ENCODE data around the gene STMN1. TPM values are rescaled to one million over a fixed set of nuclear protein-coding genes. Genes with fewer than 3 reads are reported as not detected.

STMN1 gene
- polyA plus RNA-seq, 2 of the 4 experiments (the other 2 are of a cell fraction) = 82.4 to 145 TPM

DNA sequence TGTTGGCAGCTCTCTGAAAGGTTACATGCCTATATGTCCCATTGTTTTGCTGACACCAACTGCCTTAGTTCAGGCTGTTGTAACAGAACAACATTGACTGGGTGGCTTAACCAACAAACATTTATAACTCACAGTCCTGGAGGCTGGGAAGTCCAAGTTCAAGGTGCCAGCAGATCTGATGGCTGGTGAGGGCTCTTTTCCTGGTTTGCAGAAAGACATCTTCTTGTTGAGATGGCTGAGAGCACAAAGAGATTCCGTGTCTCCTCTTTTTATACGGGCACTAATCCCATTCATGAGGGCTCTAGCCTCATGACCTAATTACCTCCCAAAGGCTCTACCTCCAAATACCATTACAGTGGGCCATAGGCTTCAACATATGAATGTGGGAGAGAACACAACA, 10.2 kb upstream of the STMN1 start:
- no peak overlapping the region for H3K4me2 ChIP-seq
- H3K9me3 ChIP-seq = no peaks in the 10 kb centered on the region
- TF ChIP-seq, protein P1, sequence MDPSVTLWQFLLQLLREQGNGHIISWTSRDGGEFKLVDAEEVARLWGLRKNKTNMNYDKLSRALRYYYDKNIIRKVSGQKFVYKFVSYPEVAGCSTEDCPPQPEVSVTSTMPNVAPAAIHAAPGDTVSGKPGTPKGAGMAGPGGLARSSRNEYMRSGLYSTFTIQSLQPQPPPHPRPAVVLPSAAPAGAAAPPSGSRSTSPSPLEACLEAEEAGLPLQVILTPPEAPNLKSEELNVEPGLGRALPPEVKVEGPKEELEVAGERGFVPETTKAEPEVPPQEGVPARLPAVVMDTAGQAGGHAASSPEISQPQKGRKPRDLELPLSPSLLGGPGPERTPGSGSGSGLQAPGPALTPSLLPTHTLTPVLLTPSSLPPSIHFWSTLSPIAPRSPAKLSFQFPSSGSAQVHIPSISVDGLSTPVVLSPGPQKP (IDR thresholded peaks at IDR 0.05; ENCODE audit: low read depth, low read length) = no peak
- TF ChIP-seq ZC3H11A (IDR thresholded peaks at IDR 0.05) (no peak), FOXS1 (CRISPR knock-in tag; IDR thresholded peaks at IDR 0.05) (no peak), JUNB (IDR thresholded peaks at IDR 0.05) (no peak), CEBPB (IDR thresholded peaks at IDR 0.05) (no peak), NFE2L2 (conservative IDR thresholded peaks at IDR 0.05; ENCODE audit: low read length) (no peak), HEYL (CRISPR knock-in tag; IDR thresholded peaks at IDR 0.05) (no peak), HOXB13 (CRISPR knock-in tag; IDR thresholded peaks at IDR 0.05; ENCODE audit: low read depth) (no peak), ZSCAN20 (CRISPR knock-in tag; IDR thresholded peaks at IDR 0.05) (no peak)
- TF ChIP-seq, protein P2, sequence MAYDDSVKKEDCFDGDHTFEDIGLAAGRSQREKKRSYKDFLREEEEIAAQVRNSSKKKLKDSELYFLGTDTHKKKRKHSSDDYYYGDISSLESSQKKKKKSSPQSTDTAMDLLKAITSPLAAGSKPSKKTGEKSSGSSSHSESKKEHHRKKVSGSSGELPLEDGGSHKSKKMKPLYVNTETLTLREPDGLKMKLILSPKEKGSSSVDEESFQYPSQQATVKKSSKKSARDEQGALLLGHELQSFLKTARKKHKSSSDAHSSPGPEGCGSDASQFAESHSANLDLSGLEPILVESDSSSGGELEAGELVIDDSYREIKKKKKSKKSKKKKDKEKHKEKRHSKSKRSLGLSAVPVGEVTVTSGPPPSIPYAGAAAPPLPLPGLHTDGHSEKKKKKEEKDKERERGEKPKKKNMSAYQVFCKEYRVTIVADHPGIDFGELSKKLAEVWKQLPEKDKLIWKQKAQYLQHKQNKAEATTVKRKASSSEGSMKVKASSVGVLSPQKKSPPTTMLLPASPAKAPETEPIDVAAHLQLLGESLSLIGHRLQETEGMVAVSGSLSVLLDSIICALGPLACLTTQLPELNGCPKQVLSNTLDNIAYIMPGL (CRISPR knock-in tag; IDR thresholded peaks at IDR 0.05; ENCODE audit: borderline replicate concordance) = no peak
- TF ChIP-seq, protein P3, sequence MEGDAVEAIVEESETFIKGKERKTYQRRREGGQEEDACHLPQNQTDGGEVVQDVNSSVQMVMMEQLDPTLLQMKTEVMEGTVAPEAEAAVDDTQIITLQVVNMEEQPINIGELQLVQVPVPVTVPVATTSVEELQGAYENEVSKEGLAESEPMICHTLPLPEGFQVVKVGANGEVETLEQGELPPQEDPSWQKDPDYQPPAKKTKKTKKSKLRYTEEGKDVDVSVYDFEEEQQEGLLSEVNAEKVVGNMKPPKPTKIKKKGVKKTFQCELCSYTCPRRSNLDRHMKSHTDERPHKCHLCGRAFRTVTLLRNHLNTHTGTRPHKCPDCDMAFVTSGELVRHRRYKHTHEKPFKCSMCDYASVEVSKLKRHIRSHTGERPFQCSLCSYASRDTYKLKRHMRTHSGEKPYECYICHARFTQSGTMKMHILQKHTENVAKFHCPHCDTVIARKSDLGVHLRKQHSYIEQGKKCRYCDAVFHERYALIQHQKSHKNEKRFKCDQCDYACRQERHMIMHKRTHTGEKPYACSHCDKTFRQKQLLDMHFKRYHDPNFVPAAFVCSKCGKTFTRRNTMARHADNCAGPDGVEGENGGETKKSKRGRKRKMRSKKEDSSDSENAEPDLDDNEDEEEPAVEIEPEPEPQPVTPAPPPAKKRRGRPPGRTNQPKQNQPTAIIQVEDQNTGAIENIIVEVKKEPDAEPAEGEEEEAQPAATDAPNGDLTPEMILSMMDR (IDR thresholded peaks at IDR 0.05) = no peak
- 85% methylated on average over 2 of the region's 2 CpGs for WGBS (ENCODE audit: missing lambda C conversion rate)
- peaks cover 4% of the 10 kb centered on the region; the same call in 1 of the 3 replicates for H3K4me1 ChIP-seq
- DNase-seq (ENCODE audit: low read depth in 1 of 2, low spot score in 1 of 2) (no peak), ATAC-seq (no peak), FAIRE-seq (no peak)
- no peak overlapping the region for H3K27ac ChIP-seq
- POLR2A ChIA-PET = no interaction called here
- CTCF ChIA-PET = interaction anchor here (0.6 to 1.5 kb wide), 3 partner anchors 21 to 81 kb away, joined by 3 to 5 read pairs (median 3); partner anchors contain the start of gene PAFAH2
- H3K4me3 ChIP-seq = no peak overlapping the region

DNA sequence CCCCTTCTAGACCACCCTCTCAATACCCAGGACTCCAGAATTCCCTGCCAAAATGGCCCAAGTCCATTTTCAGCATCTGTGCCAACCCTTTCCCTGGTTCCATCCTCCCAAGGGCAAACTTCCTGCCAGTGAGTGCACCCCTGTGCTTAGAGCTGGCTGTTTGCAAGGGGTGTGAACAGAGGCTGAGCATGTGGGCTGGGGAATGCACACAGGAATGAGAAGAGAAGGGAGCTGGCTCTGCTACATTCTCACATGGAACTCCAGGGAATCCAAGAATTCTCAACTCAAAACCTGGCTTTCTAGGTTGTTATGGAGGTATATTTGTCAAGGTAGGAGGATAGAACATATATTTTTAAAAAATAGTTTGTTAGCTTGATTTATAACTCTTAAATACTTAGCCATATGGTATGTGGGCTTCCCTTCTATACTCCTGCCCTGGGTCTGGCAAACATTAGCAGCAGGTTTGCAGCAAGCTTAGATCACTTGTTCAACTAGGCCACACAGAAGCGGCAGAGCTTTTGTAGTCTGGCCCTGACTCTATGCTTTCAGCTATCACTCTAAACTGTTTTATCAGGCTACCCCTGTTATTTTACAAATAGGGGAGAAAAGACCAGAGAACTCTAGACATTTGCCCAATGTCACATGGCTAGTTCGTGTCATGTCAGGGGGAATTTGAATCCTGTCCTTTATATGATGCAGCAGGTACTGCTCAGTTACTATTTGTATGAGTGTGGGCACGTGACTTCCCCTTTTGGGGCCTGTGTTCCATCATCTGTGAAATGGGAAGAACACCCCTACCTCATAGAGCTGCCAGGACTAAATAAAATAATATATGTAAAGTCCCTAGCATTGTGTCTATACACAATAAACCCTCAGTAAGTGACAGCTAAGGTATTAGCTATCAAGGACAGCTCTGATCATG, 8.1 kb upstream of the STMN1 start:
- ATAC-seq = no peak
- no peak for TF ChIP-seq CBX8 (IDR thresholded peaks at IDR 0.05)
- no peak for TF ChIP-seq RNF2 (IDR thresholded peaks at IDR 0.05; ENCODE audit: borderline replicate concordance, low read depth)
- TF ChIP-seq RFX5 (IDR thresholded peaks at IDR 0.05) = no peak
- no peak for TF ChIP-seq CHD4 (IDR thresholded peaks at IDR 0.05; ENCODE audit: borderline replicate concordance)
- TF ChIP-seq CEBPB (IDR thresholded peaks at IDR 0.05) = no peak
- no peak for TF ChIP-seq GATA3 (IDR thresholded peaks at IDR 0.05; ENCODE audit: borderline replicate concordance)
- Histone ChIP-seq H3K4me3 (no peak overlapping the region), H3K4me1 (peaks cover 4% of the 10 kb centered on the region; the same call in 1 of the 3 replicates), H3K4me2 (no peak overlapping the region), H3K9me3 (no peaks in the 10 kb centered on the region), H3K27ac (no peak overlapping the region)
- FAIRE-seq = no peak
- POLR2A ChIA-PET = no interaction called here
- no peak for DNase-seq (ENCODE audit: low read depth in 1 of 2, low spot score in 1 of 2)
- CTCF ChIA-PET = interaction anchor here (0.8 kb wide), 1 partner anchor 13 kb away, joined by 3 read pairs; no protein-coding TSS in a partner anchor
- WGBS (ENCODE audit: missing lambda C conversion rate) = 65% methylated on average over 3 of the region's 3 CpGs

DNA sequence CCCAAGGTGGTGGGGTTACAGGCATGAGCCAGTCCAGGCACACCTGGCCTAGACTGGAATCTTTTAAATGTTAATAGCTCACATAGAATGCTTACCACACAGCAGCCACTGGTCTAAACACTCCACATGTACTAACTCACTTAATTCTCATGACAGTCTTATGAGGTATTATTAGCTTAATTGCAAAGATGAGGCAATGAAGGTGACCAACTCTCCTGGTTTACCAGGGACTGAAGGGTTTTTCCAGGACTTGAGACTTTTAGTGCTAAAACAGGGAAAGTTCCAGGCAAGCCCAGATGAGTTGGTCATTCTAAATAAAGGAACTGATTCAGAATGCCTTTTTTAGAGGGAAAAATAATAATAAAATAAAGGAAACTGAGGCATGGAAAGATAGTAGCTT, 7.0 kb upstream of the STMN1 start:
- Histone ChIP-seq H3K4me2 (no peak overlapping the region), H3K4me3 (no peak overlapping the region), H3K27ac (no peak overlapping the region), H3K4me1 (peaks cover 4% of the 10 kb centered on the region; the same call in 1 of the 3 replicates), H3K9me3 (no peaks in the 10 kb centered on the region)
- no peak for DNase-seq (ENCODE audit: low read depth in 1 of 2, low spot score in 1 of 2)
- FAIRE-seq = no peak
- no peak for ATAC-seq
- ChIA-PET POLR2A (no interaction called here), CTCF (interaction anchor here (3.1 kb wide), 1 partner anchor 18 kb away, joined by 22 read pairs; no protein-coding TSS in a partner anchor)
- TF ChIP-seq EP300 (IDR thresholded peaks at IDR 0.05) (no peak), ZFP36 (IDR thresholded peaks at IDR 0.05; ENCODE audit: borderline replicate concordance, partially characterized antibody) (no peak), EHF (CRISPR knock-in tag; IDR thresholded peaks at IDR 0.05) (no peak), HOXB13 (CRISPR knock-in tag; IDR thresholded peaks at IDR 0.05; ENCODE audit: low read depth) (no peak), RCOR1 (IDR thresholded peaks at IDR 0.05; ENCODE audit: low read depth, low read length) (no peak), EHMT2 (IDR thresholded peaks at IDR 0.05; ENCODE audit: low read depth) (no peak), HOXB5 (CRISPR knock-in tag; IDR thresholded peaks at IDR 0.05) (no peak), ZNF302 (CRISPR knock-in tag; IDR thresholded peaks at IDR 0.05) (no peak), TFCP2L1 (CRISPR knock-in tag; IDR thresholded peaks at IDR 0.05) (no peak), SMC3 (IDR thresholded peaks at IDR 0.05) (no peak), RARB (CRISPR knock-in tag; IDR thresholded peaks at IDR 0.05) (no peak), CHD4 (IDR thresholded peaks at IDR 0.05; ENCODE audit: borderline replicate concordance) (no peak), POLR2AphosphoS2 (conservative IDR thresholded peaks at IDR 0.05; ENCODE audit: low read length) (no peak), MYC (IDR thresholded peaks at IDR 0.05; ENCODE audit: borderline replicate concordance, low read length) (no peak)
- TF ChIP-seq, protein P4, sequence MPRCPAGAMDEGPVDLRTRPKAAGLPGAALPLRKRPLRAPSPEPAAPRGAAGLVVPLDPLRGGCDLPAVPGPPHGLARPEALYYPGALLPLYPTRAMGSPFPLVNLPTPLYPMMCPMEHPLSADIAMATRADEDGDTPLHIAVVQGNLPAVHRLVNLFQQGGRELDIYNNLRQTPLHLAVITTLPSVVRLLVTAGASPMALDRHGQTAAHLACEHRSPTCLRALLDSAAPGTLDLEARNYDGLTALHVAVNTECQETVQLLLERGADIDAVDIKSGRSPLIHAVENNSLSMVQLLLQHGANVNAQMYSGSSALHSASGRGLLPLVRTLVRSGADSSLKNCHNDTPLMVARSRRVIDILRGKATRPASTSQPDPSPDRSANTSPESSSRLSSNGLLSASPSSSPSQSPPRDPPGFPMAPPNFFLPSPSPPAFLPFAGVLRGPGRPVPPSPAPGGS (IDR thresholded peaks at IDR 0.05) = no peak

All from A549 (cell line).